HG02973 (cell line): Measurements from ENCODE around the gene RAB19.

Experiments
- ATAC-seq: cut with Tn5 transposase; IDR thresholded peaks from one replicate; pipeline ENCODE4 v1.9.1; 2021; ENCODE audit warnings: moderate library complexity; ENCODE audit not compliant: unreplicated experiment

The RAB19 gene, protein sequence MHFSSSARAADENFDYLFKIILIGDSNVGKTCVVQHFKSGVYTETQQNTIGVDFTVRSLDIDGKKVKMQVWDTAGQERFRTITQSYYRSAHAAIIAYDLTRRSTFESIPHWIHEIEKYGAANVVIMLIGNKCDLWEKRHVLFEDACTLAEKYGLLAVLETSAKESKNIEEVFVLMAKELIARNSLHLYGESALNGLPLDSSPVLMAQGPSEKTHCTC

DNA sequence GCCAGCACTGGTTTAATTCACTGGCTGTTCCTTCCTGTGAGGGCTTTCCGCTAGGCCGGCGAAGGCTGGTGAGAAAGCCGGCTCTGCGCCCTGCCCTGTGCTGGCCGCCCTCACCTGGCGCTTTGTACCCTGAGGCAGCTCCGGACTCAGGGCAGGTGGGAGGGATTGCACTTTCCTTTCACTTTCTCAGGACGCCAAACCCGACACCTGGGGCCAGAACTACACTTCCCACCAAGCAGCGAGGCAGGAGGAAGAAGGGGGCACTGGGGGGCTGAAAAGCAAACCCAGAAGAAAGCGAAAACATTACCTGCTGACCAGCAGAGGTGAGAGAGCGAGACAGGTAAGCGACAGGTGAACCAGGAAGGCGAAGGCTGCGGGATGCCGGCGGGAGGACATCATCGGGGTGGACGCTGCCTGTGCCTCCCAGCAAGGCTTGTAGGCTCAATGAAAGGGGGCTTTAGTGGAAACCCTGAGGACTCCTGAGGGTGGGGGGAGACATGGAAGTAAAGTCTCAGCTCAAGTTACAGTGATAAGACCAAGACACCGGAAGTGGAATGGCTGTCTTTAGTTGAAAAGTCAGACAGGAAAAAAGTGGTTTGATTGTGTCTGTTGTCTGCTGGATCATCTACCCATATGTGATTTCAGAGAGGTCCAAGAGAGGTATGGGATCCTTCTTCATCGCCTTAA is at the start of gene RAB19:
Gene RAB19, plus strand, starts transcription at position 181 of the 687 bp plus-strand sequence. CDS start 3,589 bp downstream, outside the sequence.
- no peak for ATAC-seq

DNA sequence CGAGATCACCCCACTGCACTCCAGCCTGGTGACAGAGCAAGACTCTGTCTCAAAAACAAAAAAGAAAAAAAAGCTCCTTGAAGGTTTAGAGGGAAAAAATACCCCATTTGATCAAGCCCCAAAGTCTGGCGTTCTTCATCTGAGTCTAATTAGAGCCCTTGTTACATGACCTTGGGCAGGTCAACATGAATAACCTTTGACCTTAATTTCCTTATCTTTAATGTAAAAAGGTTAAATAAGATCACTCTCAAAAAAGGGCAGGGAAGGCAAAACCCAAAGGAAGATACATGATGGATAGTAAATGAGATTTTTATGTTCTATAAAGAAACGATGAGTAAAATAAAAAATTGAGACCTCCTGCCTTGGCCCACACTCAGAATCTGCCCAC is 45.8 kb upstream of the RAB19 start:
- no peak for ATAC-seq

DNA sequence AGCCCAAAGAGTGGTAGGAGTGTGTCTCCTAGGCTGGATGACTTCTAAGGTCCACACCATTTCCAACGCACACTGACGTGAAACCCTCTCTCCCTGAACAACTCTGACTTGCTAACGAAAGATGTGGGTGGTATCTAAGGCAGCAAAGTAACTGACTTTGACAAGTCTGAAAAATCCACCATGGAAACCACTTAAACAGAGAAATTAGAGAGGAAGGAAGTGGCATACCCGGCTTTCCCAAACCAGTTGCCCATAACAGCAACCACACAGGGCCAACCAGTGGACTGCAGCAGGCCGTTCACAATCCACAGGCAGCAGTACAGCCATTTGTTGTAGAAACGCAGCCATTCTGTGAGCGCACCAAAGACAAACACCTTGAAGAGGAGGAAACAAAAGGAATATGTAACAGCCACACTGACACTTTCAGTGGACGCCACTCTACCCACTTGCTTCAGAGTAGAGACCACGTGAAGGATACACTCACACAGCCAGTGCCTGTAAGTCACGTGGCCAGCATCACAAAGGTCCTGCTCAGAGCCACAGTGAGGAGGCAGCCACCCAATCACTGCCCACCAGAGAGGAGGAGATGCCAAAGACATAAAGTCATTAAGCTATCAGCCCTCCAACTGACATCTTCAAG is 45.3 kb upstream of the RAB19 start:
- ATAC-seq = no peak

DNA sequence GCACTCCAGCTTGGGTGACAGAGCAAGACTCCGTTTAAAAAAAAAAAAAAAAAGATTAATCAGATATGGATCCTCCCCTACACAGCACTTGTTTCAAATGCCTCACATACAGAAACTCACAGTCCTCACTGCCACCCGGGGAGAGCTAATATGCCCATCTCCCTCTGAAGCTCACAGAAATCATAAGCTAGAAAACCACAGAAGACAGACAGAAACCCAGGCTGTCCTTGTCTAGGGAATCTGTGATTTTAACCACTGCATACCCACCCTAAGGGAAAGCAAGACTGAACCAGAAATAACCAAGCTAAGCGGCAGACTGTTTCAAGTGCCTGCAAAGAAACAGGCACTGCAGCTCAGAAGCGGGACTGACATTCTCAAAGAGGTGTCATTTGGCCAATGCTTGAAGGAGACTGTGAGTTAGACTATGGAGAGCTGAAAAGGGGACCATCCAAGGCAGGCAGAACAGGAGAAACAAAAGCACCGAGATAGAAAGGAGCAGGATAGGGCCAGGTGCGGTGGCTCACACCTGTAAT is 43.1 kb upstream of the RAB19 start:
- no peak for ATAC-seq

DNA sequence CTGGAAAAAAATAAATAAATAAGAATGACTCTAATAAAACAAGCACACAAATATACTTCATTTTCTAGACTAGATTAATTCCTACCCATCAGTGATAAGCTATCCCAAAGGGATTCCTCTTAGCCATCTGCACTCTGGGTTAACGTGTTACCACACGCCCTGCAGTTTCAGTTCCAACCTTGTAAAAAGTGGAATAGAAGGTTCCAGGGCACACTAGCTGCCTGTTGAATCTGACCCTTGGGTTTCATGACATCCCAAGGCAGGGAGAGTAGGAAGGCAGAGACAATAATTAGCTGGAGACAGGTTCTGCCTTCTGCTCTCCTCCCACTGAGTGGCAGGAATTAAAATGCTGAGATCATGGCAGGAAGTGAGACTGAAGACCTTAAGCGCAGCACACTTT is 39.0 kb upstream of the RAB19 start:
- no peak for ATAC-seq

DNA sequence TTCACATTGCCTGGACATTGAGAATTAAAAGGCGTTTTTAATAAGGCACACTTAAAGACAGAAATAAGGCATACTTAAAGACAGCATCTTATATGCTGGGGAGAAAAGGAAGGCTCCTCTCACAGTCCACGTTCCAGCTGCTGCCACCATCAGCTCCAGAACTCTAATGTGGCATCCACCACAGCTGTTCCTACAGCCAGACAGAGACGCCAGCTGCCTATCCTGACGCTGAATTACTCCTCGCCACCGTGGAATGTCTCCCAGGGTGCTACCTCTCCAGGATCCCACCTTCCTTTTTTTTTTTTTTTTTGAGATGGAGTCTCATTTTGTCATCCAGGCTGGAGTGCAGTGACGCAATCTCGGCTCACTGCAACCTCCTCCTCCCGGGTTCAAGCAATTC is 36.3 kb upstream of the RAB19 start:
- ATAC-seq = no peak

DNA sequence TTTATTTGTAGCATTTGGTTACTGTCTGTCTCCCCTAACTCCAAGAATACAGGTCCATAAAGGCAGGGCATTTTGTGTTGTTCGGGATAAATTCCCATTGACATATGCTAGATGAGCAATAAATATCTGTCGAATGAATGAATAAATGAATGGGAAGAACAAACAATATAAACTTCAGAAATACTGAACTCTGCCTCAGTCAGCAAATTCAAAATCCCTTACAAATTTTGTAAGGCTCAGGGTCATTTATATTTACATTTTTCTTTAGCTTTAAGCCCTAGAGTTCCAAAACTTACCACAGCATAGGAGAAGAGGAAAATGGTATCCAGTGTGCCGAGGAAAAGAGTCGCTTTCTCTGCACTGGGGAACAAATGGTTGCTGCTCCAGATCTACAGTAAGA is 34.6 kb upstream of the RAB19 start:
- no peak for ATAC-seq

DNA sequence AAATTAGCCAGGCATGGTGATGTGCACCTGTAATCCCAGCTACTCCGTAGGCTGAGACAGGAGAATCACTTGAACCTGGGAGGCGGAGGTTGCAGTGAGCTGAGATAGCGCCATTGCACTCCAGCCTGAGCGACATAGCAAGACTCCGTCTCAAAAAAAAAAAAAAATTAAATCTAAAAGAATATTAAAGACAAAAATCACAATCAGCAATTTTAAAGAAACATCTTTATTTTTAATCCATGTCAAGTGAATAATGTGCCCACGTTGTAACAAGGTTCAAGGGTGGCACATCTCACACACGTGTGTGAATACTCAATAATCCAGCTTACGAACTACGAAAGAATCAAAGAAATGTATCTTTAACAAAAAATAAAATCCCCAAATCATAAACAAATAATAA is 28.5 kb upstream of the RAB19 start:
- no peak for ATAC-seq

DNA sequence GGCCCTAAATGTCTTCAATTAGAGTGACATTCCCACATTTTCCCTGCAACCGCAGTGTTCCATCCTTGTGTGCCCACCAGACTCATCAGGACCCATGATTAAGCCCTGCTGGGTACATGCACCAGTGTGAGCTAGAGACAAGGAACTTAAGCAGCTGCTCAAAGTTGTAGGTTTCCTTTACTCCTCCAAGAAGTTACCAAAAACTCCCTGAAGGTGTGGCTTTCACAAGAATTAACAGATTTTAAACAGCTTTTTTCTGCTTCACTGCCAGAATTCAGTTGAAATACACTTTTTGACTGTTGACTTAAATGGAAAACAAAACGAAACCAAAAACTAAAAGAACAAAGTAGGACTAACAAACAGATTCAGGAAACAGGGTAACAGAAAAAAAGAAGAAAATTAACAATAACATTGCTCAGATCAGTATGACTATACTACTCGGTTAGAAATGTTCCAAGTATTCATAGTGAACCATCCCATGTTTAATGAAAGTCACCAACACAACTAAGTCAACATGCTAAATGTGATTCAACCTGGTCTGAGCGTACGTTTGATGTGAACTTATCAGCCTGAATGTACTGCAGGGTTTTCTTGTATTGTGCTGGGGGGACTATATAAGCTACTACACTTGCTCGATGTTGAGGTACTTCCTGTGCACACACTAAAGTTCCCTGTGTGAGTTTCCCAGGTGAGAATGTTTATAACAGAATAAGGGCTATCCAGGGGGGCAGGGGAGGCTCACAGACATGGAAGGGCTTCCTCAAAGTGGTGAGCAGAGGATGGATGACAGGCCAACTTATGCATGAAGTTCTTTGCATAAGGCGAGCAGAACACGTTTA is 27.7 kb upstream of the RAB19 start:
- ATAC-seq = no peak

DNA sequence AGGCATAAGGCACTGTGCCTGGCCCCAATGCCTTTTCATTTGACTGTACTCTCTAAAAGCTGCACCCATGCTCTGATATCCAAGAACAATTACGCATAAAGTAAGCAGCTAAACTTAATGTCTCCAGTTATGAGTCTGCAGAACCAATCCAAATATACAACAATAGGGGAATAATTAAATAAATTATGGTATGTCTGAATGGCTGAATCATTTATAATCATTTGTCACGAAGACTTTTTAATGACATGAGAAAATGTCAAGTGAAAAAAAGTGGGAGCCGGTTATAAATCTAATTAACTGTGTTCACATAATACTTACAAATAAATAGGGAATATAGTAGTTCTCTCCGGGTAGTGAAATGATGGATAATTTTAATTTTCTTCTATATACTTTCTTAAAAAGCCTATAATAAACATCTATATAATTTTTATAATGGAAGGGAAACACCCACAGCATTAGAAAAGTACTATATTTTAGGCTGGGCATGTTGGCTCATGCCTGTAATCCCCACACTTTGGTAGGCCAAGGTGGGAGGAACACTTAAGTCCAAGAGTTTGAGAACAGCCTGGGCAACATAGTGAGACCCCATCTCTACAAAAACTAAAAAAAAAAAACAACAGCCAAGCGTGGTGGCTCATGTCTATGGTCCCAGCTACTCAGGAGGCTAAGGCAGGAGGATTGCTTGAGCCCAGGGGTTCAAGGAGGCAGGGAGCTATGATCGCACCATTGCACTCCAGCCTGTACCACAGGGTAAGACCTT is 19.7 kb upstream of the RAB19 start:
- ATAC-seq = no peak

DNA sequence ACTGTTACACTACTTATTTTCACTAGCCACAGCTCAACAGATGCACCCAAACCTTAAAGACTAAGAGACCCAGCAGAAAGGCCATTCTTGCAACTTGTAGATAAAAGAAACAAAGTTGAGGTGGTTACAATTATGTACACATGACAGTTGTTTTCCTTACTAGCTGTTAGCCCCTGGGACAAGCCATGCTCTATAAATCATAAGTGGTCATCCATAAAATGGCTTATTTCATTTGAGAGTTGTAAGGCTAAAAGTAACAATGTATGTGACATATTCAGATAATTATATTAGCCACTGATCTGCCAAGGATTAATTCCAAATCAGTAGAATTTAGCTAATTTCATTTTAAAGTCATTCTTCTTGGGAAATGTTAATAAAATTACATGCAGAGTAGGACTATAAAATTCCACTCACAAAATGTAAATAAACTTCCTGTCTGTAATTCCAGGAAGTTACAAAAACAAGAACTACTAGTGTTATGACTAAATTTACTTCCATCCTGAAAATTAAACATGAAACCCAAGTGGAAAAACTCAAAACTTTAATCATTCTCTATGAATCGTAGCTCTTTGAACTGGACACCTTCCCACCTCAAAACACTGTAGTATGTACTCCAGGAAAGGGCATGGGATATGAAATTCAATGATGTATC is 18.8 kb upstream of the RAB19 start:
- ATAC-seq = no peak

DNA sequence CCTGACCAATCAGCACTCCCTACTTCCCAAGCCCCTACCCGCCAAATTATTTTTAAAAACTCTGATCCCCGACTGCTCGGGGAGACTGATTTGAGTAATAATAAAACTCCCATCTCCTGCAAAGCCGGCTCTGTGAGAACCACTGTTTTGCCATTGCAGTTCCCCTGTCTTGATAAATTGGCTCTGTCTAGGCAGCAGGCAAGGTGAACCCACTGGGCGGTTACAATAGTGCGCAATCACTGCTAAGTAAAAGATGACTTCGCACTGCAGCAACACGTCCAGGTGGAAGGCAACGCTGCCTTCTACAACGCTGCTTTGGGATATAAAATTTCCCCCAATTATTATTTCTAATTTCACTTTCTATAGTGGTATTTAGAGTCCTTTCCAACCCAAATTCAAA is 14.4 kb upstream of the RAB19 start:
- no peak for ATAC-seq

DNA sequence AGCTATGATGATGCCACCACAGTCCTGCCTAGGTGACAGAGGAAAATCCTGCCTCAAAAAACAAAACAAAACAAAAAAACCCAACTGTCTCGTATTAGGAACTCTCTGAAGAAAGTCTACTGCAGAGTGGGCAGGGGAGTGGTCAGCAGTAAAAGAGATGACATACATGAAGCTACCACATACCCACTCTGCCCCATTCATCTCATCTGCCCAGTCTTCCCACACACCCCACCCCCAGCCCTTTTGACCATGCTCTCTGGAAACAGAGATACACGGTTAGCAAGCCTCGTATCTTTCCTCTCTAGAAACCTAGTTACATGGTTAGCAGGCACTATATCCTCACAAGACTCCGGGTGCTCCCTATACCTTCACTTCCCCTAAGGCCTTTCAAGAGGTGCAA is 13.8 kb upstream of the RAB19 start:
- peak; percentile 19 for ATAC-seq

DNA sequence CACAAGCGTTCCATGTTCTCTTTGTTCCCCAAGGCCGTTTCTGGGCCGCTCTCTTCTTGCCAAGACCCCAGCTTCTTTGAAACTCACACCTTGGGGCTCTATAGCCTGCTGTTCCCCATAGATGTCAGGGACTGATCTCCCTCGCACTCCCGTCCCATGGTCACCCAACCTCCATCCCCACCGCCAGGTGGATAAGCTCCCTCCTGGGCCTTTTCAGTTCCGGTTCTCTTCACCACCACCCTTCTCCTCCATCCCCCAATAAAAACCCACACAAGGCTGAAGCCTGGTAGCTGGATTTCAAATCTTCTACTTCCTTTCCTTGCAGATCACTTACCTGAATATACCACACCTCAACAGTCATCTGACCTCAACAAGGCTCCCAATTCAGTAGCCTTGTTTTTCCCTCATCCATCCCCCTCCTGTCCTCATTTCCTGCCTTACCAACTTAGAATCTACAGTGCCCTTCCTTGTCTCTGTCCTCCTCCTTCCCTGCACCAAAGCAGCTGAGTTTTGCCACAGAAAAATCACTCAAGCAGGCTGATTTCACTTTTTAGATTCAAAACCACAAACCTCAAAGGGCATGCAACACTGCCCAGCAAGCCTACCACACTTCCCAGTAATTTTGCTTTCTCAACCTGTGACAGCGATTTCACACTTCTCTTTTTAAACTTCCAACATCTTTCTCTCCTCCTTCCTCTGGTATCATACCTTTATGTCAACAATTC is 13.2 kb upstream of the RAB19 start:
- ATAC-seq = peak; percentile 56

DNA sequence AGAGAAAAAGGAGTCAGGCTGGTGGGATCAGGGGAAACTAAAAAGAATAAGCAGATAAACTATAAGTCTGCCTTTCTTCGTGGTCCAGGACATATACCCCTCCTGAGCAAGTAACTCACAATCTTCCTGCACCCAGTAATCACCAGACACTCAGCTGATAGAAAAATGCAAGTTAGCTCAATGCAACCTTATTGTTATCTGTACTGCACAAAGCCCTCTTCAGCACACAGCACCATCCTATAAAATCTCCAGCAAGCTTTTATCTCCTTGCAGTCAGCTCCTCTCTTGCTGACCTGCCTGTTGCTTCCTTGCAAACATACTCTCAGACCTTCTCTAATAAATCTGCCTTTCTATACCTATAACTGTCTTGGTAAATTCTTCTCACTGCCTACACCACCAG is 12.2 kb upstream of the RAB19 start:
- no peak for ATAC-seq

DNA sequence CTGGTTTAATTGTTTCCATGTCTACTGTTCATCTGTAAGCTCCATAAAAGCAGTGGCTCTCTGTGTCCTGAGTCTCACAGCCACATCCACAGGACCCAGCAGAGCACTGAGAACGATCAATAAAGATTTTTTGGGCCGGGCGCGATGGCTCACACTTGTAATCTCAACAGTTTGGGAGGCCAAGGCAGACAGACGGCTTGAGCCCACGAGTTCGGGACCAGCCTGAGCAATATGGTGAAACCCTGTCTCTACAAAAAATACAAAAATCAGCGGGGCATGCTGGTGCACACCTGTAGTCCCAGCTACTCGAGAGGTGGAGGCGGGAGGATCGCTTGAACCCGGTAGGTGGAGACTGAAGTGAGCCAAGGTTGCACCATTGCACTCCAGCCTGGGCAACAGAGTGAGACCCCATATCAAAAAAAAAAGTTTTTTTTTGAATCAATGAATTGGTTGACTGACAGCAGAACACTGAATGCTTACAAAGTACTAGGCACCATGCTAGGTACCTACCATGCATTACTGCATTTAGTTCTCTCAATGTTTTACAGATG is 10.0 kb upstream of the RAB19 start:
- no peak for ATAC-seq

DNA sequence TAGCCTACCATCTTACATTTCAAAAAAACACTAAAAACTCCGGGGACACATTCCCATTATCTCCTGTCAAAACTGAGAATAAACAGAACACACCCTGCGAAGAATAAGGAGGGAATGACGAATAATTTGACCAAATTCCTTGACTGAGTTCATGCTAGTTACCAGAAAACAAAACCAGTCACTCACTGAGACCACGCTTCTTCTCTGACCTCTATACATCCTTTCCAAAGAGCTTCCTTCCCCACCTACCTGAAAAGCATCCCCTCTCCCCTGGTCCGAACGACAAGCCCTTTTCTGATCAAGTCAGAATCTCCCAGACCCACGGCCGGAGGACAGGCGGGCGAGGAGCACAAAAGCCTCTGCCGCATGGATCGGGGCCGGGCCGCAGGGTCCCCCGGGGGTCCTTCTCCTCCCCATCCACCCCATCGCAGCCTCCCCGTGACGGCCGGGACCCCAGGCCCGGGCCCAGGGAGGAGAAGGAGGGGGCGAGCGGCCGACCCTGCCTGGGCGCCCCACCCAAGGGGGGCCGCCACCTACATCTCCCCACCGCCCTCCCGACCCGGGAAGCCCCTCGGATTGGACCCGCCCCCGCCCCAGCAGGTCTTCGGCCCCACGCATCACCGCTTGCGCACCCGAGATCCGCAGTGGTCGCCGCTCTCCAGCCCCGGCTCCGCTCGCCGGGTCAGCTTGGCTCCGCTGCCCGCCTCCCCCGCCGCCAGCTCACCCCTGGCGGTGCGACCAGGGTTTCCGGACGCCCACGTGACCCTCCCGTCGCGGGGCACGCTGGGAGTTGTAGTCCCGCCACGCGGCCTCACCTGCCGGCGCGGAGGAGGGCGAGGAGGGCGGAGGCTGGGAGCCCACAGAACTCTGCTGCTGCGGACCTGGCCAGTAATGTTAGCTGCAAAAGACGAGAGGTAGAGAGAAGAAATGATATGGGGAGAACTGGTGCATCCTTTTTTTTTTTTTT is 5.8 kb upstream of the RAB19 start, which contains the start of gene SLC37A3:
Gene SLC37A3, minus strand, starts transcription at position 747 of the 967 bp plus-strand sequence. CDS start 16,004 bp downstream, outside the sequence.
- peak; percentile 96 for ATAC-seq

DNA sequence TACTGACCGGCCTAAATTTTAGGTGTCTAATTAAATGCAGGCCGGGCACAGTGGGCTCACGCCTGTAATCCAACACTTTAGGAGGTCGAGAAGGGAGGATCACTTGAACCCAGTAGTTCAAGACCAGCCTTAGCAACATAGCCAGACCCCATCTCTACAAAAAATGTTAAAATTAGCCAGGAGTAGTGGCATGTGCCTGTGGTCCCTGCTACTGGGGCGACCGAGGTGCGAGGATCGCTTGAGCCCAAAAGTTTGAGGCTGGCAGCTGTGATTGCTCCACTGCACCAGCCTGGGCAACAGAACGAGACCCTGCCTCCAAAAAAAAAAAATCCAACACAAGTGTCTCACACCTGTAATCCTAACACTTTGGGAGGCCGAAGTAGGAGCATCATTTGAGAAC is 5.0 kb upstream of the RAB19 start:
- ATAC-seq = no peak
